ENCODE results near the gene SLC43A3.
"Not testable (repeated sequence)": the region's sequence is repeated elsewhere in the genome, so short reads cannot be mapped to it uniquely, and the experiment has no call there.

The SLC43A3 gene

GRCh38 chr11:57370941-57371340 is 56.0 kb downstream of the SLC43A3 start:
- no peak overlapping the region for H3K4me3 Mint-ChIP-seq
- H3K4me1 Mint-ChIP-seq: no peaks in the 10 kb centered on the region
- no peak overlapping the region for H3K27ac Mint-ChIP-seq
- H3K9me3 Mint-ChIP-seq: no peaks in the 10 kb centered on the region
- no peak for ATAC-seq
- no peaks in the 10 kb centered on the region for H3K36me3 Mint-ChIP-seq
- peaks cover 41% of the 10 kb centered on the region for H3K27me3 Mint-ChIP-seq

- no peak for ATAC-seq
- H3K4me3 Mint-ChIP-seq: no peak overlapping the region
- no peaks in the 10 kb centered on the region for H3K4me1 Mint-ChIP-seq
- H3K27ac Mint-ChIP-seq: no peak overlapping the region
- H3K36me3 Mint-ChIP-seq: no peaks in the 10 kb centered on the region
- H3K9me3 Mint-ChIP-seq: no peaks in the 10 kb centered on the region
- H3K27me3 Mint-ChIP-seq: peaks cover 46% of the 10 kb centered on the region
These were observed 56.7 kb downstream of the SLC43A3 start for GRCh38 chr11:57370251-57370650.

GRCh38 chr11:57368845-57369232 is 58.1 kb downstream of the SLC43A3 start:
- Mint-ChIP-seq H3K27me3 (peaks cover 60% of the 10 kb centered on the region), H3K36me3 (no peaks in the 10 kb centered on the region), H3K4me1 (no peaks in the 10 kb centered on the region), H3K27ac (no peak overlapping the region), H3K4me3 (no peak overlapping the region), H3K9me3 (no peaks in the 10 kb centered on the region)
- ATAC-seq: no peak

- no peak for ATAC-seq
- no peaks in the 10 kb centered on the region for H3K9me3 Mint-ChIP-seq
- no peak overlapping the region for H3K4me3 Mint-ChIP-seq
- H3K4me1 Mint-ChIP-seq: no peaks in the 10 kb centered on the region
- no peaks in the 10 kb centered on the region for H3K36me3 Mint-ChIP-seq
- H3K27ac Mint-ChIP-seq: no peak overlapping the region
- H3K27me3 Mint-ChIP-seq: peaks cover 66% of the 10 kb centered on the region
These were observed 58.6 kb downstream of the SLC43A3 start for GRCh38 chr11:57368106-57368844.

GRCh38 chr11:57364851-57365660 is 61.9 kb downstream of the SLC43A3 start:
- peaks cover 75% of the 10 kb centered on the region for H3K27me3 Mint-ChIP-seq
- no peak overlapping the region for H3K4me3 Mint-ChIP-seq
- no peak for ATAC-seq
- peaks cover 3% of the 10 kb centered on the region for H3K9me3 Mint-ChIP-seq
- no peak overlapping the region for H3K27ac Mint-ChIP-seq
- H3K4me1 Mint-ChIP-seq: no peaks in the 10 kb centered on the region
- no peaks in the 10 kb centered on the region for H3K36me3 Mint-ChIP-seq

GRCh38 chr11:57363131-57364080 is 63.5 kb downstream of the SLC43A3 start:
- Mint-ChIP-seq H3K36me3 (no peaks in the 10 kb centered on the region), H3K27me3 (peaks cover 60% of the 10 kb centered on the region), H3K4me3 (no peak overlapping the region), H3K9me3 (peaks cover 3% of the 10 kb centered on the region), H3K4me1 (no peaks in the 10 kb centered on the region), H3K27ac (no peak overlapping the region)
- ATAC-seq: no peak

GRCh38 chr11:57361926-57362325 is 65.0 kb downstream of the SLC43A3 start:
- Mint-ChIP-seq H3K27ac (no peak overlapping the region), H3K4me1 (no peaks in the 10 kb centered on the region), H3K9me3 (peaks cover 3% of the 10 kb centered on the region), H3K27me3 (peaks cover 52% of the 10 kb centered on the region), H3K4me3 (no peak overlapping the region), H3K36me3 (no peaks in the 10 kb centered on the region)
- no peak for ATAC-seq

GRCh38 chr11:57361420-57361819 is 65.5 kb downstream of the SLC43A3 start:
- not testable (repeated sequence) for H3K27ac Mint-ChIP-seq, H3K9me3 Mint-ChIP-seq, H3K4me1 Mint-ChIP-seq, ATAC-seq, H3K4me3 Mint-ChIP-seq, H3K36me3 Mint-ChIP-seq
- peaks cover 48% of the 10 kb centered on the region for H3K27me3 Mint-ChIP-seq

- Mint-ChIP-seq H3K9me3 (peaks cover 3% of the 10 kb centered on the region), H3K4me3 (no peak overlapping the region), H3K27ac (no peak overlapping the region), H3K4me1 (no peaks in the 10 kb centered on the region), H3K36me3 (no peaks in the 10 kb centered on the region), H3K27me3 (peaks cover 50% of the 10 kb centered on the region)
- ATAC-seq: no peak
These were observed 65.9 kb downstream of the SLC43A3 start for GRCh38 chr11:57360991-57361390.

GRCh38 chr11:57359896-57360690 is 66.8 kb downstream of the SLC43A3 start:
- Mint-ChIP-seq H3K36me3 (no peaks in the 10 kb centered on the region), H3K4me1 (no peaks in the 10 kb centered on the region), H3K9me3 (peaks cover 3% of the 10 kb centered on the region), H3K4me3 (no peak overlapping the region), H3K27ac (no peak overlapping the region), H3K27me3 (peaks cover 53% of the 10 kb centered on the region)
- ATAC-seq: no peak

- no peaks in the 10 kb centered on the region for H3K36me3 Mint-ChIP-seq
- peaks cover 3% of the 10 kb centered on the region for H3K9me3 Mint-ChIP-seq
- no peak for ATAC-seq
- no peak overlapping the region for H3K4me3 Mint-ChIP-seq
- H3K27me3 Mint-ChIP-seq: peaks cover 53% of the 10 kb centered on the region
- no peak overlapping the region for H3K27ac Mint-ChIP-seq
- no peaks in the 10 kb centered on the region for H3K4me1 Mint-ChIP-seq
These were observed 67.5 kb downstream of the SLC43A3 start for GRCh38 chr11:57359396-57359795.

GRCh38 chr11:57358991-57359390 is 67.9 kb downstream of the SLC43A3 start:
- H3K27ac Mint-ChIP-seq: no peak overlapping the region
- H3K4me1 Mint-ChIP-seq: no peaks in the 10 kb centered on the region
- peaks cover 52% of the 10 kb centered on the region for H3K27me3 Mint-ChIP-seq
- no peaks in the 10 kb centered on the region for H3K36me3 Mint-ChIP-seq
- no peak for ATAC-seq
- H3K9me3 Mint-ChIP-seq: peaks cover 3% of the 10 kb centered on the region
- H3K4me3 Mint-ChIP-seq: no peak overlapping the region

GRCh38 chr11:57358543-57358961 is 68.4 kb downstream of the SLC43A3 start:
- no peak overlapping the region for H3K27ac Mint-ChIP-seq
- peaks cover 48% of the 10 kb centered on the region for H3K27me3 Mint-ChIP-seq
- H3K9me3 Mint-ChIP-seq: peaks cover 3% of the 10 kb centered on the region
- H3K4me1 Mint-ChIP-seq: no peaks in the 10 kb centered on the region
- no peak for ATAC-seq
- H3K4me3 Mint-ChIP-seq: no peak overlapping the region
- no peaks in the 10 kb centered on the region for H3K36me3 Mint-ChIP-seq

GRCh38 chr11:57357856-57358255 is 69.1 kb downstream of the SLC43A3 start:
- ATAC-seq: no peak
- Mint-ChIP-seq H3K9me3 (peaks cover 3% of the 10 kb centered on the region), H3K4me1 (no peaks in the 10 kb centered on the region), H3K36me3 (no peaks in the 10 kb centered on the region), H3K27ac (no peak overlapping the region), H3K27me3 (peaks cover 41% of the 10 kb centered on the region), H3K4me3 (no peak overlapping the region)

Data from stimulated activated memory B cell treated with anti-CD40 and anti-IgM and Interleukin-4, amounts not matched to agents 10 μg/mL and 1 μg/mL and 100 μg/mL, for 72 hours (primary cell).